GM03348 (cell line): ENCODE measurements around the gene FEM1B.
"Not testable (repeated sequence)": the region's sequence is repeated elsewhere in the genome, so short reads cannot be mapped to it uniquely, and the experiment has no call there.

Source experiments
- DNase-seq: peaks from one replicate; pipeline ENCODE4 v3.0.0; 2012; ENCODE audit warnings: low spot score

FEM1B gene

GRCh38 chr15:68277603-68278344 lies at the start of gene FEM1B:
Gene FEM1B, plus strand, starts transcription at chr15:68277745. Its CDS starts 673 bp downstream, at chr15:68278418.
- DNase-seq = peak; percentile 92

GRCh38 chr15:68228143-68228970 lies 49.2 kb upstream of the FEM1B start:
- DNase-seq = peak; percentile 16

- DNase-seq = no peak
Measured at GRCh38 chr15:68228971-68229385, 48.6 kb upstream of the FEM1B start.

- peak; percentile 99 for DNase-seq
Measured at GRCh38 chr15:68229386-68230156, 48.0 kb upstream of the FEM1B start, which contains the start of gene CLN6. Gene CLN6, minus strand, starts transcription at chr15:68229728. Its CDS starts 144 bp downstream, at chr15:68229584.

GRCh38 chr15:68230157-68231100 lies 47.1 kb upstream of the FEM1B start:
- DNase-seq = no peak

- DNase-seq = no peak
Measured at GRCh38 chr15:68231102-68231818, 46.3 kb upstream of the FEM1B start.

- DNase-seq = no peak
Measured at GRCh38 chr15:68232449-68232848, 45.1 kb upstream of the FEM1B start.

- DNase-seq = no peak
Measured at GRCh38 chr15:68232937-68233336, 44.6 kb upstream of the FEM1B start.

GRCh38 chr15:68234060-68234459 lies 43.5 kb upstream of the FEM1B start:
- DNase-seq = no peak

- DNase-seq = not testable (repeated sequence)
Measured at GRCh38 chr15:68234520-68234919, 43.0 kb upstream of the FEM1B start.

GRCh38 chr15:68235022-68235421 lies 42.5 kb upstream of the FEM1B start:
- no peak for DNase-seq

- no peak for DNase-seq
Measured at GRCh38 chr15:68239025-68239424, 38.5 kb upstream of the FEM1B start.

GRCh38 chr15:68241088-68241935 lies 36.2 kb upstream of the FEM1B start:
- no peak for DNase-seq

- no peak for DNase-seq
Measured at GRCh38 chr15:68244235-68244634, 33.3 kb upstream of the FEM1B start.

- DNase-seq = no peak
Measured at GRCh38 chr15:68249058-68249713, 28.4 kb upstream of the FEM1B start.

GRCh38 chr15:68252925-68253534 lies 24.5 kb upstream of the FEM1B start:
- peak; percentile 74 for DNase-seq

GRCh38 chr15:68256675-68257450 lies 20.7 kb upstream of the FEM1B start:
- DNase-seq = peak; percentile 93

GRCh38 chr15:68258692-68259091 lies 18.9 kb upstream of the FEM1B start:
- DNase-seq = peak; percentile 14
